GM23338 (cell line): ENCODE measurements around the gene NFKB2.

Experiments
- CTCF ChIP-seq, 2 experiments: fragments of 200-600 bp in 1 of 2; sonication (generic) in 1 of 2; conservative IDR thresholded peaks; 2 replicates each; pipeline versions ENCODE4 v1.5.1 to v1.6.1; 2016 to 2017; ENCODE audit warnings: antibody characterized with exemption in 2 of 2, low read depth in 2 of 2, mild to moderate bottlenecking in 2 of 2, moderate library complexity in 1 of 2
- EZH2 ChIP-seq: fragments of 200-600 bp; sonication (generic); IDR thresholded peaks from one replicate; pipeline ENCODE4 v1.8.0; 2017; ENCODE audit warnings: antibody characterized with exemption, mild to moderate bottlenecking, low read depth; ENCODE audit not compliant: unreplicated experiment
- EZH2phosphoT487 ChIP-seq: fragments of 200-600 bp; sonication (generic); IDR thresholded peaks from one replicate; pipeline ENCODE4 v1.8.1; 2018; ENCODE audit warnings: antibody characterized with exemption; ENCODE audit not compliant: unreplicated experiment
- POLR2AphosphoS5 ChIP-seq: IDR thresholded peaks from 2 replicates; pipeline ENCODE4 v1.6.1; 2016; ENCODE audit warnings: antibody characterized with exemption, low read depth
- REST ChIP-seq: IDR thresholded peaks from one replicate; pipeline ENCODE4 v1.6.1; 2018; ENCODE audit warnings: antibody characterized with exemption; ENCODE audit not compliant: unreplicated experiment
- ZNF331 ChIP-seq: fragments of 250-450 bp; sonication (Bioruptor Pico); IDR thresholded peaks from 2 replicates; pipeline ENCODE4 v1.5.0; 2020; ENCODE audit warnings: low read depth, mild to moderate bottlenecking, moderate library complexity

- TF ChIP-seq CTCF (conservative IDR thresholded peaks at IDR 0.05; ENCODE audit: low read depth in 2 of 2) (no peak), POLR2AphosphoS5 (no peak), REST (no peak), ZNF331 (CRISPR knock-in tag) (no peak), EZH2 (no peak), EZH2phosphoT487 (no peak)
Observed at GRCh38 chr10:102421507-102421756, 25.9 kb downstream of the NFKB2 start.
